IMR-90 (cell line): ENCODE data around the gene DGKD. TPM values are rescaled to one million over a fixed set of nuclear protein-coding genes. Genes with fewer than 3 reads are reported as not detected.

ENCODE experiments used
- ATAC-seq: fragments of 200-7000 bp; cut with Tn5 transposase; 2 replicates; pipeline ENCODE4 v1.9.1; 2020; ENCODE audit warnings: low read depth, mild to moderate bottlenecking, moderate library complexity
- BruUV-seq: library from RNA; stranded (reverse); fragments of 400-500 nt; replicated peaks from 2 replicates; lab custom pipeline; 2021; lab: Mats Ljungman, UMichigan
- CTCF ChIA-PET: fragments of 300-600 bp; formaldehyde crosslinking; extraction: SDS; loops from one replicate; lab custom pipeline; 2021; ENCODE audit warnings: antibody characterized with exemption; lab: Yijun Ruan, JAX
- POLR2A ChIA-PET: fragments of 300-600 bp; sonication (Branson Sonifier 250); formaldehyde crosslinking; loops from one replicate; lab custom pipeline; 2022; ENCODE audit warnings: antibody characterized with exemption; ENCODE audit not compliant: unreplicated experiment; lab: Charles Lee
- DNase-seq: peaks from one replicate; pipeline ENCODE4 v3.0.0; 2013
- H2AFZ ChIP-seq: replicated peaks from 2 replicates; pipeline ENCODE3; 2013; ENCODE audit warnings: low read length, mild to moderate bottlenecking; ENCODE audit not compliant: poor library complexity
- H2AK5ac ChIP-seq: 2 replicates; pipeline ENCODE4 v1.6.1; 2013; ENCODE audit warnings: low read depth, low read length, inconsistent platforms
- H2AK9ac ChIP-seq: replicated peaks from 2 replicates; pipeline ENCODE3; 2013; ENCODE audit warnings: mild to moderate bottlenecking, low read depth, low read length, moderate library complexity; ENCODE audit not compliant: poor library complexity
- H2BK120ac ChIP-seq: 2 replicates; pipeline ENCODE4 v1.6.1; 2013; ENCODE audit warnings: low read depth, low read length, inconsistent platforms
- H2BK15ac ChIP-seq: 3 replicates; pipeline ENCODE4 v1.6.1; 2013; ENCODE audit warnings: low read depth, low read length, inconsistent platforms
- H2BK20ac ChIP-seq: 2 replicates; pipeline ENCODE4 v1.6.1; 2013; ENCODE audit warnings: low read depth, mild to moderate bottlenecking, inconsistent platforms, low read length, moderate library complexity
- H2BK5ac ChIP-seq: 2 replicates; pipeline ENCODE4 v1.6.1; 2013; ENCODE audit warnings: mild to moderate bottlenecking, low read depth, low read length, inconsistent platforms; ENCODE audit not compliant: poor library complexity, severe bottlenecking
- H3K14ac ChIP-seq: replicated peaks from 2 replicates; pipeline ENCODE4 v1.6.1; 2013; ENCODE audit warnings: low read depth, low read length, inconsistent platforms
- H3K18ac ChIP-seq: 2 replicates; pipeline ENCODE4 v1.6.1; 2013; ENCODE audit warnings: low read depth, low read length, control low read depth
- H3K23ac ChIP-seq: 2 replicates; pipeline ENCODE4 v1.6.1; 2013; ENCODE audit warnings: low read depth, low read length, inconsistent platforms
- H3K27ac ChIP-seq: 2 replicates; pipeline ENCODE4 v1.5.1; 2013; ENCODE audit warnings: mild to moderate bottlenecking, control low read depth, low read length; ENCODE audit not compliant: insufficient read depth
- H3K27me3 ChIP-seq: 2 replicates; pipeline ENCODE4 v1.6.1; 2013; ENCODE audit warnings: low read length; ENCODE audit not compliant: control insufficient read depth, insufficient read depth
- H3K36me3 ChIP-seq: 2 replicates; pipeline ENCODE4 v1.6.1; 2013; ENCODE audit warnings: low read length, mixed read lengths; ENCODE audit not compliant: control insufficient read depth, insufficient read depth
- H3K4ac ChIP-seq: 2 replicates; pipeline ENCODE4 v1.6.1; 2013; ENCODE audit warnings: low read depth, low read length, inconsistent platforms
- H3K4me1 ChIP-seq: 2 replicates; pipeline ENCODE4 v1.6.1; 2013; ENCODE audit warnings: low read length, mixed read lengths; ENCODE audit not compliant: control insufficient read depth, insufficient read depth
- H3K4me2 ChIP-seq: 2 replicates; pipeline ENCODE4 v1.6.1; 2013; ENCODE audit warnings: low read depth, mild to moderate bottlenecking, control low read depth, low read length, moderate library complexity
- H3K4me3 ChIP-seq: 2 replicates; pipeline ENCODE4 v1.5.1; 2013; ENCODE audit warnings: low read depth, mild to moderate bottlenecking, control low read depth, low read length, moderate library complexity; ENCODE audit not compliant: insufficient read depth
- H3K56ac ChIP-seq: 2 replicates; pipeline ENCODE4 v1.6.1; 2013; ENCODE audit warnings: low read length, inconsistent platforms; ENCODE audit not compliant: insufficient read depth; ENCODE audit errors: extremely low read depth
- H3K79me1 ChIP-seq, 2 experiments: 2 replicates each; pipeline ENCODE4 v1.6.1; 2013; ENCODE audit warnings: low read length in 2 of 2, inconsistent platforms in 1 of 2, low read depth in 1 of 2
- H3K9ac ChIP-seq: 2 replicates; pipeline ENCODE4 v1.6.1; 2013; ENCODE audit warnings: low read depth, low read length, control low read depth
- H3K9me1 ChIP-seq: 2 replicates; pipeline ENCODE4 v1.6.1; 2013; ENCODE audit warnings: low read length, inconsistent platforms; ENCODE audit not compliant: insufficient read depth
- H3K9me3 ChIP-seq: 2 replicates; pipeline ENCODE4 v1.6.1; 2013; ENCODE audit warnings: low read length; ENCODE audit not compliant: control insufficient read depth, insufficient read depth
- H4K20me1 ChIP-seq: 2 replicates; pipeline ENCODE4 v1.6.1; 2013; ENCODE audit warnings: low read length, inconsistent platforms; ENCODE audit not compliant: insufficient read depth
- H4K5ac ChIP-seq: 2 replicates; pipeline ENCODE4 v1.6.1; 2013; ENCODE audit warnings: mild to moderate bottlenecking, low read depth, low read length, control low read depth
- H4K8ac ChIP-seq, 2 experiments: 2 replicates each; pipeline ENCODE4 v1.6.1; 2013; ENCODE audit warnings: low read depth in 2 of 2, low read length in 2 of 2, control low read depth in 1 of 2, inconsistent platforms in 1 of 2
- H4K91ac ChIP-seq: 2 replicates; pipeline ENCODE4 v1.6.1; 2013; ENCODE audit warnings: low read depth, low read length, inconsistent platforms; ENCODE audit not compliant: insufficient read depth
- BHLHE40 ChIP-seq: fragments of 150-350 bp; IDR thresholded peaks from 2 replicates; pipeline ENCODE4 v1.6.1; 2016; ENCODE audit warnings: mild to moderate bottlenecking, low read depth, low read length
- CEBPB ChIP-seq: IDR thresholded peaks from 2 replicates; pipeline ENCODE4 v1.6.1; 2012; ENCODE audit warnings: low read depth, low read length, improper control_type of control experiment
- CHD1 ChIP-seq: IDR thresholded peaks from 2 replicates; pipeline ENCODE4 v1.6.1; 2012; ENCODE audit warnings: low read depth, low read length, improper control_type of control experiment
- FOS ChIP-seq: fragments of 150-350 bp; IDR thresholded peaks from 2 replicates; pipeline ENCODE4 v1.6.1; 2016; ENCODE audit warnings: low read depth, low read length
- MAFK ChIP-seq: IDR thresholded peaks from 2 replicates; pipeline ENCODE4 v1.6.1; 2012; ENCODE audit warnings: low read depth, low read length, improper control_type of control experiment
- MAZ ChIP-seq: IDR thresholded peaks from 2 replicates; pipeline ENCODE4 v1.6.1; 2012; ENCODE audit warnings: low read depth, mild to moderate bottlenecking, low read length, improper control_type of control experiment, moderate library complexity, borderline replicate concordance
- MXI1 ChIP-seq: IDR thresholded peaks from 2 replicates; pipeline ENCODE4 v1.6.1; 2012; ENCODE audit warnings: low read depth, mild to moderate bottlenecking, low read length, moderate library complexity, borderline replicate concordance
- NFE2L2 ChIP-seq: fragments of 150-350 bp; IDR thresholded peaks from 2 replicates; pipeline ENCODE4 v1.6.1; 2016; ENCODE audit warnings: low read depth, mild to moderate bottlenecking, low read length
- RFX5 ChIP-seq: IDR thresholded peaks from 2 replicates; pipeline ENCODE4 v1.8.0; 2012; ENCODE audit warnings: low read depth, mild to moderate bottlenecking, low read length, moderate library complexity
- SMC3 ChIP-seq: fragments of 150-350 bp; IDR thresholded peaks from 2 replicates; pipeline ENCODE4 v1.6.1; 2016; ENCODE audit warnings: low read depth, mild to moderate bottlenecking, antibody characterized with exemption, low read length, moderate library complexity
- WGBS, 2 experiments: methylation state at CpG; one replicate each; pipeline versions ENCODE4 v1.1.5 to v1.1.7; 2013; ENCODE audit warnings: missing lambda C conversion rate in 2 of 2; ENCODE audit not compliant: insufficient read length in 1 of 2; ENCODE audit errors: extremely low coverage in 2 of 2; 5-methylcytosine and 5-hydroxymethylcytosine counted together
- dilution Hi-C: fragments of 300-500 bp; cut with HindIII; formaldehyde crosslinking; loops from one replicate; pipeline ENCODE4 v1.14.3; 2018; ENCODE audit warnings: low sequenced_read_pairs; ENCODE audit not compliant: unreplicated experiment
- in situ Hi-C: fragments of 300-500 bp; cut with MboI; formaldehyde crosslinking; loops from 3 replicates; pipeline ENCODE4 v1.14.3; 2019; ENCODE audit warnings: low sequenced_read_pairs, inconsistent platforms, mixed read lengths
- intact Hi-C: fragments of 100-400 bp; cut with micrococcal nuclease; formaldehyde crosslinking; loops from 2 replicates; pipeline ENCODE4 v1.10.0; 2022
- polyA plus RNA-seq, 3 experiments: library from polyadenylated mRNA; depleted of rRNA; stranded (reverse); fragments of >200 nt; gene quantifications; 2 replicates each; pipeline ENCODE4 v1.2.3, GENCODE V29; 2012; ENCODE audit warnings: low replicate concordance in 1 of 3
- total RNA-seq: library from RNA; depleted of rRNA; stranded (reverse); fragments of >200 nt; gene quantifications from 2 replicates; pipeline ENCODE4 v1.2.3, GENCODE V29; 2012
- TF ChIP-seq, protein P1 (sequence below): conservative IDR thresholded peaks from 2 replicates; pipeline ENCODE4 v1.5.1; 2012; ENCODE audit warnings: mild to moderate bottlenecking, low read depth, low read length, improper control_type of control experiment
- TF ChIP-seq, protein P2 (sequence below): fragments of 150-350 bp; IDR thresholded peaks from 2 replicates; pipeline ENCODE4 v1.6.1; 2017; ENCODE audit warnings: mild to moderate bottlenecking, antibody characterized with exemption, low read length, low read depth
- TF ChIP-seq, protein P3 (sequence below): fragments of 150-350 bp; IDR thresholded peaks from 2 replicates; pipeline ENCODE4 v1.6.1; 2016; ENCODE audit warnings: low read depth, mild to moderate bottlenecking, low read length, moderate library complexity, borderline replicate concordance

DGKD gene
- total and polyA plus RNA-seq, 2 of the 4 experiments (the other 2 are of a cell fraction), result 6.5 to 10.1 TPM

DNA sequence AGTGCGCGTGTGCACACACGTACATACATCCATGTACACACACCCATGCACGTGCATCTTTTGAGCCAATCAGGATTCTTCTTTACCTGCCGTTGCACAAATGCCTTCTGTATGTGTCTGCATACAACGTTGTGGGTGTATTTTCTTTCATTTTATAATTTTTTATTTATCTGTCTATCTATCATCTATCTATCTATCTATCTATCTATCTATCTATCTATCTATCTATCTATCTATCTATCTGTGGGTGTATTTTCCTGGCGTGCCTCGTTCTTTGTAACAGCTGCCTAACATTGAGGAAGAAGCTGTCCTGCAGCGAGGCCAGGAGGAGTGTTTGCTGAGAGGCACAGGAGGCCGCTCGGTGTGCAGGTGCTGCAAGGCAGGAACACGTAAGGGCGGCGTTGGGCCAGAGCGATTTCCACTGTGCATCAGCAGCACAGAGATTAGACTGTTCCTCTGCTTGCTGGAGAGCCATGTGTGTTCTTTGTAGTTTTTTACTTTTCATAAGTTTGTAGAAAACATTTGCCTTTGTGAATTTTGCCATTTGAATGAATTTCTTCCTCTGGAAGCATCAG is 84.4 kb downstream of the DGKD start:
- H3K9me1 ChIP-seq, result peaks cover 5% of the 10 kb centered on the region; the same call in 1 of the 2 replicates
- dilution Hi-C loops, result no loop called here
- intact Hi-C loops, result no loop called here
- H3K14ac ChIP-seq, result no peak overlapping the region
- peaks cover 28% of the 10 kb centered on the region for H3K36me3 ChIP-seq
- H3K27ac ChIP-seq, result no peak overlapping the region
- no TSS peak for BruUV-seq
- H4K5ac ChIP-seq, result no peak overlapping the region
- H3K56ac ChIP-seq, result no peak overlapping the region
- POLR2A ChIA-PET, result no interaction called here
- no peak overlapping the region for H3K4ac ChIP-seq
- H3K4me2 ChIP-seq, result no peak overlapping the region
- no peak overlapping the region for H4K91ac ChIP-seq
- H3K9me3 ChIP-seq, result no peaks in the 10 kb centered on the region
- no peaks in the 10 kb centered on the region for H4K20me1 ChIP-seq
- no peak overlapping the region for H2AFZ ChIP-seq
- H3K4me1 ChIP-seq, result no peaks in the 10 kb centered on the region
- in situ Hi-C loops, result no loop called here
- H3K23ac ChIP-seq, result no peak overlapping the region
- no peak overlapping the region for H2BK120ac ChIP-seq
- no peak overlapping the region for H2AK5ac ChIP-seq
- DNase-seq (no peak), ATAC-seq (no peak)
- no peaks in the 10 kb centered on the region for H3K27me3 ChIP-seq
- no peak for TF ChIP-seq NFE2L2
- TF ChIP-seq, protein P1, sequence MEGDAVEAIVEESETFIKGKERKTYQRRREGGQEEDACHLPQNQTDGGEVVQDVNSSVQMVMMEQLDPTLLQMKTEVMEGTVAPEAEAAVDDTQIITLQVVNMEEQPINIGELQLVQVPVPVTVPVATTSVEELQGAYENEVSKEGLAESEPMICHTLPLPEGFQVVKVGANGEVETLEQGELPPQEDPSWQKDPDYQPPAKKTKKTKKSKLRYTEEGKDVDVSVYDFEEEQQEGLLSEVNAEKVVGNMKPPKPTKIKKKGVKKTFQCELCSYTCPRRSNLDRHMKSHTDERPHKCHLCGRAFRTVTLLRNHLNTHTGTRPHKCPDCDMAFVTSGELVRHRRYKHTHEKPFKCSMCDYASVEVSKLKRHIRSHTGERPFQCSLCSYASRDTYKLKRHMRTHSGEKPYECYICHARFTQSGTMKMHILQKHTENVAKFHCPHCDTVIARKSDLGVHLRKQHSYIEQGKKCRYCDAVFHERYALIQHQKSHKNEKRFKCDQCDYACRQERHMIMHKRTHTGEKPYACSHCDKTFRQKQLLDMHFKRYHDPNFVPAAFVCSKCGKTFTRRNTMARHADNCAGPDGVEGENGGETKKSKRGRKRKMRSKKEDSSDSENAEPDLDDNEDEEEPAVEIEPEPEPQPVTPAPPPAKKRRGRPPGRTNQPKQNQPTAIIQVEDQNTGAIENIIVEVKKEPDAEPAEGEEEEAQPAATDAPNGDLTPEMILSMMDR, result no peak
- no peak for TF ChIP-seq CEBPB
- TF ChIP-seq RFX5, result no peak
- no peak for TF ChIP-seq SMC3
- TF ChIP-seq BHLHE40, result no peak
- no peak for TF ChIP-seq MXI1
- no peak for TF ChIP-seq FOS
- no peak for TF ChIP-seq MAFK
- no peak for TF ChIP-seq CHD1
- no peak for TF ChIP-seq MAZ
- TF ChIP-seq, protein P2, sequence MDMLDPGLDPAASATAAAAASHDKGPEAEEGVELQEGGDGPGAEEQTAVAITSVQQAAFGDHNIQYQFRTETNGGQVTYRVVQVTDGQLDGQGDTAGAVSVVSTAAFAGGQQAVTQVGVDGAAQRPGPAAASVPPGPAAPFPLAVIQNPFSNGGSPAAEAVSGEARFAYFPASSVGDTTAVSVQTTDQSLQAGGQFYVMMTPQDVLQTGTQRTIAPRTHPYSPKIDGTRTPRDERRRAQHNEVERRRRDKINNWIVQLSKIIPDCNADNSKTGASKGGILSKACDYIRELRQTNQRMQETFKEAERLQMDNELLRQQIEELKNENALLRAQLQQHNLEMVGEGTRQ, result no peak
- TF ChIP-seq, protein P3, sequence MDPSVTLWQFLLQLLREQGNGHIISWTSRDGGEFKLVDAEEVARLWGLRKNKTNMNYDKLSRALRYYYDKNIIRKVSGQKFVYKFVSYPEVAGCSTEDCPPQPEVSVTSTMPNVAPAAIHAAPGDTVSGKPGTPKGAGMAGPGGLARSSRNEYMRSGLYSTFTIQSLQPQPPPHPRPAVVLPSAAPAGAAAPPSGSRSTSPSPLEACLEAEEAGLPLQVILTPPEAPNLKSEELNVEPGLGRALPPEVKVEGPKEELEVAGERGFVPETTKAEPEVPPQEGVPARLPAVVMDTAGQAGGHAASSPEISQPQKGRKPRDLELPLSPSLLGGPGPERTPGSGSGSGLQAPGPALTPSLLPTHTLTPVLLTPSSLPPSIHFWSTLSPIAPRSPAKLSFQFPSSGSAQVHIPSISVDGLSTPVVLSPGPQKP, result no peak
- H2BK5ac ChIP-seq, result no peak overlapping the region
- no peak overlapping the region for H2BK15ac ChIP-seq
- CTCF ChIA-PET, result interaction anchor here (0.5 to 0.6 kb wide), 2 partner anchors 18 to 1131 kb away, joined by 3 read pairs; no protein-coding TSS in a partner anchor
- no peak overlapping the region for H3K9ac ChIP-seq
- WGBS, 2 experiments, result 96% methylated on average over 4 of the region's 15 CpGs; no CpG with 5 or more reads in 1 of the 2 experiments
- no peak overlapping the region for H3K4me3 ChIP-seq
- H2AK9ac ChIP-seq, result no peak overlapping the region
- H4K8ac ChIP-seq, result no peak overlapping the region
- H2BK20ac ChIP-seq, result no peak overlapping the region
- H3K18ac ChIP-seq, result no peak overlapping the region
- peaks cover 0 to 3% of the 10 kb centered on the region in 2 experiments; a peak in 1 of 4 replicates for H3K79me1 ChIP-seq
